GM19455 (cell line): ENCODE results near the gene ZNF592.

Experiments
- ATAC-seq: cut with Tn5 transposase; IDR thresholded peaks from one replicate; pipeline ENCODE4 v1.9.1; 2021; ENCODE audit not compliant: unreplicated experiment

The ZNF592 gene

GRCh38 chr15:84748274-84749110, at the start of gene ZNF592:
TSS of gene ZNF592 (plus strand) at chr15:84748592. CDS start at chr15:84782676, 34,084 bp downstream.
- peak; percentile 56 for ATAC-seq

GRCh38 chr15:84699538-84700191, 48.7 kb upstream of the ZNF592 start:
- no peak for ATAC-seq

GRCh38 chr15:84702961-84703482, 45.4 kb upstream of the ZNF592 start:
- ATAC-seq, result no peak

- ATAC-seq, result no peak
These were observed 44.6 kb upstream of the ZNF592 start for GRCh38 chr15:84703808-84704207.

- no peak for ATAC-seq
These were observed 34.0 kb upstream of the ZNF592 start for GRCh38 chr15:84714372-84714771.

GRCh38 chr15:84714821-84715220, 33.6 kb upstream of the ZNF592 start:
- no peak for ATAC-seq

- ATAC-seq, result no peak
These were observed 32.9 kb upstream of the ZNF592 start for GRCh38 chr15:84715441-84716035.

GRCh38 chr15:84716036-84716732, 32.2 kb upstream of the ZNF592 start, which contains the start of gene SEC11A:
TSS of gene SEC11A (minus strand) at chr15:84716139. CDS start at chr15:84716075, 64 bp downstream.
- peak; percentile 95 for ATAC-seq

GRCh38 chr15:84721371-84721770, 27.0 kb upstream of the ZNF592 start:
- no peak for ATAC-seq

- no peak for ATAC-seq
These were observed 25.8 kb upstream of the ZNF592 start for GRCh38 chr15:84722628-84723027.

- ATAC-seq, result no peak
These were observed 23.3 kb upstream of the ZNF592 start for GRCh38 chr15:84725001-84725491.

GRCh38 chr15:84727429-84727828, 21.0 kb upstream of the ZNF592 start:
- ATAC-seq, result no peak

GRCh38 chr15:84731774-84732173, 16.6 kb upstream of the ZNF592 start:
- ATAC-seq, result no peak

- ATAC-seq, result peak; percentile 58
These were observed 13.5 kb upstream of the ZNF592 start for GRCh38 chr15:84734794-84735479.

- ATAC-seq, result peak; percentile 48
These were observed 12.8 kb upstream of the ZNF592 start for GRCh38 chr15:84735480-84736061.

- ATAC-seq, result peak; percentile 69
These were observed 12.0 kb upstream of the ZNF592 start for GRCh38 chr15:84736375-84736774.

GRCh38 chr15:84737005-84737404, 11.4 kb upstream of the ZNF592 start:
- ATAC-seq, result no peak

GRCh38 chr15:84740691-84741090, 7.7 kb upstream of the ZNF592 start:
- no peak for ATAC-seq

- ATAC-seq, result no peak
These were observed 7.3 kb upstream of the ZNF592 start for GRCh38 chr15:84741121-84741520.
